ENCODE results near the gene ATP6V0A1.

The ATP6V0A1 gene

DNA sequence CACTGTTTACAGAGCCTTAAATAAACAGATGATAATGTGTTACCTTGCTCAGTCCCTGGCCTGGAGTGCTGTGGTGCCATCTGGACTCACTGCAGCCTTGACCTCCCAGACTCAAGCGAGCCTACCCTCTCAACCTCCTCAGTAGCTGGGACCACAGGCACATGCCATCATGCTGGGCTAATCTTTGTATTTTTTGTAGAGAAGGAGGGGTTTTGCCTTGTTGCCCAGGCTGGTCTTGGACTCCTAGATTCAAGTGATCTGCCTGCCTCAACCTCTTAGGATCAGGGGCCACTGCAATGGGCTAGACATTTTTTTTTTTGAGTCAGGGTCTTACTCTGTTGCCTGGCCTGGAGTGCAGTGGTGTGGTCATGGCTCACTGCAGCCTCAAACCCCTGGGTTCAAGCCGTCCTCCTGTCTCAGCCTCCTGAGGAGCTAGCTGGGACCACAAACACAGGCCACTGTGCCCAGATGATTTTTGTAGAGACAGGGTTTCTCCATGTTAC is 72.3 kb downstream of the ATP6V0A1 start:
- TF ChIP-seq CTCF (IDR thresholded peaks at IDR 0.05; ENCODE audit: control insufficient read depth, insufficient read depth, low read depth, low read length, missing control alignments): no peak
- DNase-seq (ENCODE audit: low read depth): no peak
- H3K4me3 ChIP-seq (ENCODE audit: control insufficient read depth, low read depth, low read length): no peak overlapping the region

DNA sequence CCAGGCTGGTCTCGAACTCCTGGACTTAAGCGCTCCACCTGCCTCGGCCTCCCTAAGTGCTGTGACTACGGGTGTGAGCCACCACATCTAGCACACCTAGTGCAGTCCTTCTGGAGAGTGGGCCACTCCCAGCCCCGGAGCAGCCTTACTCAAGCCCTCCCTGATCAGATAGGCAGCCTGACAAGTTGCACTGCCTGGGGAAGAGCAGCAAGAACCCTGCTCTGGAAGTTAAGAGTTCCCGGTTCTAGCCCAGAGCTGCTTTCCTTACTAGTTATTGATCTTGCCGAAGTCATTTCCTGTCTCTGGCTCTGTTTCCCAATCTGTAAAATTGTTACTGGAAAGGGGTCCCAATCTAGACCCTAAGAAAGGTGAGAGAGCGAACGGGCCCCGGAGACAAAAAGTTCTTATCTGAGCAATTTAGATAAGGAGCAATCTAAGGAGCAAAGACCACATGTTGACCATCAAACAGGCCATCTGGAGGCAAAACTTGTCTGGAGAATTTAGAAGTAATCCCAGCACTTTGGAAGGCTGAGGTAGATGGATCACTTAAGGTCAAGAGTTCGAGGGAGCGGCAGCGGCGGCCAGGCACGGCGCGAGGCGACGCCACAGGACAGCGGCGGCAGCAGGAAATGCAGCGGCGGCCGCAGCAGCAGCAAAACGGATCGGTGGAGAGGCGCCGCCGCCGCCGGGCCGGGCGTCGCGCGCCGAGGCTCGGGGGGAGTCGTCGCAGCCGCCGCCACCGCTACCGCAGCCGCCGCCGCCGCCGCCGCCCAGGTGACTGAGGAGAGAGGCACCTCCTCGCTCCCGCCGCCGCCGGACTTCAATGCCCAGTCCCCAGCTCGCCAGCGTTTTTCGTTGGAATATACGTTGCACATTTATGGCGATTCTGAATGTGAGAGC is 73.0 kb downstream of the ATP6V0A1 start:
- TF ChIP-seq CTCF (IDR thresholded peaks at IDR 0.05; ENCODE audit: control insufficient read depth, insufficient read depth, low read depth, low read length, missing control alignments): peak; percentile 30
- no peak for DNase-seq (ENCODE audit: low read depth)

DNA sequence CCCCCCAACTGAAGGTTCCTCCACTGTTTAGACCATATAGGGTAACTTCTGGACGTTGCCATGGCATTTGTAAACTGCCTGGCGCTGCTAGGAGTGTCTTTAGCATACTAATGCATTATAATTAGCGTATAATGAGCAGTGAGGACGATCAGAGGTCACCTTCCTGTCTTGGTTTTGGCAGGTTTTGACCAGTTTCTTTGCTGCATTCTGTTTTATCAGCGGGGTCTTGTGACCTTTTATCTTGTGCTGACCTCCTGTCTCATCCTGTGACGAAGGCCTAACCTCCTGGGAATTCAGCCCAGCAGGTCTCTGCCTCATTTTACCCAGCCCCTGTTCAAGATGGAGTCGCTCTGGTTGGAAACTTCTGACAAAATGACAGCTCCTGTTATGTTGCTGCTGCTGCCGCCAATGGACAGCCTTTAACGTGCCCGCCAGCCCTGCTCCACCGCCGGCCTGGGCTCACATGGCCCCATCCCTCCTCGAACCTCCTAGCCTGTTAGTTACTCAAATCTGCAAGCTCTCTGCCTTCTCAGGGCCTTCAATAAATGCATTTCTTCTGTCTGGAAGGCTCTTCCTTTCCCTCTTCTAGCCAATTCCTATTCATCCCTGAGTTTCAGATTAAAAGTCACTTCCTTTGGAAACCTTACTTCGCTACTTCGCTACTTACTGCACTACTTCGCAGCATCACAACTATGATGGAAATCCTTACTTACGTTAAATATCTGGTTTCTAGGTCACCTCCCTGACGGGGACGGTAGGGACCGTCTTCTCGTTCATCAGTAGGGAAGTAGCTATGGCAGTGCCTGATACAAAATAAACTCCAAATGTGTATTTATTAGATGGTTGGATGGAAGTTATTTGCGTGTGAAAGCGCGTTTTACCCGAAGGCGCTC is 76.7 kb downstream of the ATP6V0A1 start:
- H3K4me3 ChIP-seq (ENCODE audit: control insufficient read depth, low read depth, low read length): peak overlapping the region; percentile 63
- no peak for TF ChIP-seq CTCF (IDR thresholded peaks at IDR 0.05; ENCODE audit: control insufficient read depth, insufficient read depth, low read depth, low read length, missing control alignments)
- no peak for DNase-seq (ENCODE audit: low read depth)

More for the DNA sequence above, 73.0 kb downstream of the ATP6V0A1 start:
- H3K4me3 ChIP-seq (ENCODE audit: control insufficient read depth, low read depth, low read length): peak overlapping the region; percentile 44

GRCh38 chr17:42536048-42536371 is 77.3 kb downstream of the ATP6V0A1 start, which contains the start of gene NAGLU:
TSS of gene NAGLU (plus strand) at chr17:42536241. CDS start at chr17:42536273, 32 bp downstream.
- H3K4me3 ChIP-seq (ENCODE audit: control insufficient read depth, low read depth, low read length): peak within 1 kb of the TSS; percentile 63
- no peak for TF ChIP-seq CTCF (IDR thresholded peaks at IDR 0.05; ENCODE audit: control insufficient read depth, insufficient read depth, low read depth, low read length, missing control alignments)
- no peak for DNase-seq (ENCODE audit: low read depth)

- TF ChIP-seq CTCF (IDR thresholded peaks at IDR 0.05; ENCODE audit: control insufficient read depth, insufficient read depth, low read depth, low read length, missing control alignments): no peak
- DNase-seq (ENCODE audit: low read depth): no peak
- peak overlapping the region; percentile 63 for H3K4me3 ChIP-seq (ENCODE audit: control insufficient read depth, low read depth, low read length)
These were observed 77.9 kb downstream of the ATP6V0A1 start for GRCh38 chr17:42536372-42537155.
